Measurements from ENCODE around the gene UBE3C.

DNA sequence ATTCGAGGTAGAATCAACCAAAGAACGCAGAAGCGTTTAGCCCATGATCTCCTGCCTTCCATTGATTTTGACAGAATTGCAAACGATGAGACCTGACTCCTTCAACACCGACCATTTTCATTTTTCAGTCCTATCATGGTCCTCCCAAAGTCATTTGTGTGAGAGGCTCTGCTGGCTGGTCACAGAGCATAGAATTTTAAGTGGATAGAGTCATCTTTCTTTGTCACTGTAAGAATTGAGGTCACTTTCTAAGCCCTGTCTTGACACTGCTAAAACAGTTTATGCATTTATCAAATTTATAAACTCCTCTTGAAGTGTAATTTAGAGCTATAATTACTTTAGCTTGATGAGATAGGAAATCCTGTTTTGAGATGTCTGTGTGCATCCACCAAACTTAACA lies 72.0 kb downstream of the UBE3C start:
- no peak for TF ChIP-seq CTCF (IDR thresholded peaks at IDR 0.05; ENCODE audit: low read length)
- no peak for TF ChIP-seq EZH2 (optimal IDR thresholded peaks at IDR 0.05; ENCODE audit: low read depth, low read length)

Data from MM.1S (cell line).